Measurements from ENCODE around the gene WDR70. TPM values are rescaled to one million over a fixed set of nuclear protein-coding genes. Genes with fewer than 3 reads are reported as not detected.

WDR70 gene
- total RNA-seq, 1 donor from 2014 or later: 29.0 TPM

DNA sequence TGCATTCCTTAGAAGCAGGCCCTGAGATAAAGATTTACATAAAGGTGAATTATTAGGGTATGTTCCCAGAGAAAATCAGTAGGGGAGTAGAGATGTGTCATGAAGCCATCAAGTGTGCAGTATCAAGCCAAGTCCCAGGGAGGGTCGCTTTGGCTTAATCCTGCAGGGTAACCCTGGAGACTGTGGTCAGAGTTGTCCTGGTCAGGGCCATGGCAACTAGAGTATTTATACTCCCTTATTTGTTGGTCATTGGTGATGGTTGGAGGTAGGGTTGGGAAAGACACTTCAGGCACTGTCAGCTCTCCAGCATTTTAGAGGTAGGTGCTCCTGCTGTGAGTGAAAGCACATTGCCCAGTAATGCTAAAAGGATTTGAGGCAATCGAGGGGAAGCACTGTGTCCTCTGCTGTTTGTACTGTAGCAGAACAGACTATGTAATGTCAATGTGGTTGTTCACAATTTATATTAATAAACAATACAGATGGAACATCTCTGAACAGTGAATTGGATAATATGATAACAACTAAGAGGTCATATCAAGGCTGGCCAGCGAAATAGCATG, 351.9 kb downstream of the WDR70 start:
- no peak overlapping the region for H3K27ac ChIP-seq
- H3K4me3 ChIP-seq: no peak overlapping the region
- intact Hi-C loops (cut with DNase I): no loop called here
- no peaks in the 10 kb centered on the region for H3K27me3 ChIP-seq (ENCODE audit: low read depth)
- TF ChIP-seq CTCF (IDR thresholded peaks at IDR 0.05): no peak
- no peaks in the 10 kb centered on the region for H3K9me3 ChIP-seq
- ATAC-seq (no peak), DNase-seq (no peak)
- H3K4me1 ChIP-seq: no peaks in the 10 kb centered on the region
- peaks cover 29% of the 10 kb centered on the region for H3K36me3 ChIP-seq

GRCh38 chr5:37734114-37734513, 355.0 kb downstream of the WDR70 start:
- intact Hi-C loops (cut with DNase I): no loop called here
- no peak for TF ChIP-seq CTCF (IDR thresholded peaks at IDR 0.05)
- H3K36me3 ChIP-seq: peaks cover 4% of the 10 kb centered on the region
- no peaks in the 10 kb centered on the region for H3K9me3 ChIP-seq
- no peak overlapping the region for H3K4me3 ChIP-seq
- no peak for DNase-seq
- no peaks in the 10 kb centered on the region for H3K27me3 ChIP-seq (ENCODE audit: low read depth)
- no peak for ATAC-seq
- no peak overlapping the region for H3K27ac ChIP-seq
- peaks cover 12% of the 10 kb centered on the region for H3K4me1 ChIP-seq

GRCh38 chr5:37735649-37736347, 356.7 kb downstream of the WDR70 start:
- DNase-seq (no peak), ATAC-seq (no peak)
- TF ChIP-seq CTCF (IDR thresholded peaks at IDR 0.05): no peak
- peaks cover 12% of the 10 kb centered on the region for H3K4me1 ChIP-seq
- no peak overlapping the region for H3K27ac ChIP-seq
- intact Hi-C loops (cut with DNase I): no loop called here
- H3K9me3 ChIP-seq: no peaks in the 10 kb centered on the region
- no peaks in the 10 kb centered on the region for H3K27me3 ChIP-seq (ENCODE audit: low read depth)
- peaks cover 4% of the 10 kb centered on the region for H3K36me3 ChIP-seq
- H3K4me3 ChIP-seq: no peak overlapping the region

GRCh38 chr5:37736397-37736796, 357.3 kb downstream of the WDR70 start:
- H3K27ac ChIP-seq: no peak overlapping the region
- H3K27me3 ChIP-seq (ENCODE audit: low read depth): no peaks in the 10 kb centered on the region
- no peak for ATAC-seq
- H3K4me1 ChIP-seq: peaks cover 12% of the 10 kb centered on the region
- peaks cover 4% of the 10 kb centered on the region for H3K36me3 ChIP-seq
- intact Hi-C loops (cut with DNase I): no loop called here
- no peak overlapping the region for H3K4me3 ChIP-seq
- TF ChIP-seq CTCF (IDR thresholded peaks at IDR 0.05): no peak
- no peak for DNase-seq
- no peaks in the 10 kb centered on the region for H3K9me3 ChIP-seq

- ATAC-seq: no peak
- H3K27ac ChIP-seq: no peak overlapping the region
Measured at GRCh38 chr5:37737326-37738056, 358.4 kb downstream of the WDR70 start.

More at GRCh38 chr5:37737326-37738056, 358.4 kb downstream of the WDR70 start:
- Histone ChIP-seq H3K4me3 (no peak overlapping the region), H3K4me1 (peaks cover 12% of the 10 kb centered on the region), H3K27me3 (ENCODE audit: low read depth) (no peaks in the 10 kb centered on the region), H3K36me3 (no peaks in the 10 kb centered on the region), H3K9me3 (no peaks in the 10 kb centered on the region)
- intact Hi-C loops (cut with DNase I): no loop called here
- DNase-seq: no peak
- no peak for TF ChIP-seq CTCF (IDR thresholded peaks at IDR 0.05)

Measured in lower lobe of right lung (tissue), 2 donors.